COR-L47 (cell line): Measurements from ENCODE around the gene PLOD2.
"Not testable (repeated sequence)": the region's sequence is repeated elsewhere in the genome, so short reads cannot be mapped to it uniquely, and the experiment has no call there.

Experiments used
- DNase-seq: peaks from one replicate; lab custom pipeline; 2025; lab: John Stamatoyannopoulos, UW

The PLOD2 gene

GRCh38 chr3:146138902-146139301 lies 22.1 kb downstream of the PLOD2 start:
- DNase-seq = no peak

GRCh38 chr3:146136647-146137046 lies 24.3 kb downstream of the PLOD2 start:
- DNase-seq = no peak

- no peak for DNase-seq
Measured at GRCh38 chr3:146134348-146135117, 26.5 kb downstream of the PLOD2 start.

GRCh38 chr3:146133441-146133840 lies 27.5 kb downstream of the PLOD2 start:
- DNase-seq = no peak

GRCh38 chr3:146131616-146132410 lies 29.2 kb downstream of the PLOD2 start:
- DNase-seq = no peak

- DNase-seq = no peak
Measured at GRCh38 chr3:146130881-146131371, 30.1 kb downstream of the PLOD2 start.

GRCh38 chr3:146129750-146130149 lies 31.2 kb downstream of the PLOD2 start:
- DNase-seq = no peak

- no peak for DNase-seq
Measured at GRCh38 chr3:146128939-146129338, 32.0 kb downstream of the PLOD2 start.

GRCh38 chr3:146128179-146128578 lies 32.8 kb downstream of the PLOD2 start:
- no peak for DNase-seq

GRCh38 chr3:146125951-146126350 lies 35.0 kb downstream of the PLOD2 start:
- no peak for DNase-seq

GRCh38 chr3:146124126-146124801 lies 36.7 kb downstream of the PLOD2 start:
- no peak for DNase-seq

- DNase-seq = no peak
Measured at GRCh38 chr3:146117406-146118285, 43.3 kb downstream of the PLOD2 start.

GRCh38 chr3:146115619-146116018 lies 45.4 kb downstream of the PLOD2 start:
- DNase-seq = no peak

GRCh38 chr3:146113804-146114203 lies 47.2 kb downstream of the PLOD2 start:
- not testable (repeated sequence) for DNase-seq

- no peak for DNase-seq
Measured at GRCh38 chr3:146111337-146111736, 49.6 kb downstream of the PLOD2 start.

- DNase-seq = no peak
Measured at GRCh38 chr3:146110161-146110560, 50.8 kb downstream of the PLOD2 start.

GRCh38 chr3:146106986-146107385 lies 54.0 kb downstream of the PLOD2 start:
- DNase-seq = no peak

- DNase-seq = no peak
Measured at GRCh38 chr3:146104068-146104467, 56.9 kb downstream of the PLOD2 start.

- no peak for DNase-seq
Measured at GRCh38 chr3:146102885-146103284, 58.1 kb downstream of the PLOD2 start.

GRCh38 chr3:146101538-146101937 lies 59.4 kb downstream of the PLOD2 start:
- no peak for DNase-seq

- DNase-seq = no peak
Measured at GRCh38 chr3:146100825-146101444, 60.0 kb downstream of the PLOD2 start.
